Astrocyte of the cerebellum (primary cell): Measurements from ENCODE around the gene APP.

ENCODE experiments used
- DNase-seq: peaks from one replicate; pipeline ENCODE4 v3.0.0-alpha.2; 2011; ENCODE audit warnings: low read depth
- H3K4me3 ChIP-seq: 2 replicates; pipeline ENCODE4 v1.5.1; 2011; ENCODE audit warnings: mild to moderate bottlenecking, low read depth, low read length, moderate library complexity
- in situ Hi-C: cut with HindIII; loops from 2 replicates; pipeline ENCODE4 v1.10.0; 2017; ENCODE audit warnings: low sequenced_read_pairs
- TF ChIP-seq, protein P1 (sequence below): IDR thresholded peaks from 2 replicates; pipeline ENCODE4 v1.5.1; 2012; ENCODE audit warnings: low read length, low read depth, moderate library complexity, mild to moderate bottlenecking; ENCODE audit errors: missing control alignments

The APP gene

DNA sequence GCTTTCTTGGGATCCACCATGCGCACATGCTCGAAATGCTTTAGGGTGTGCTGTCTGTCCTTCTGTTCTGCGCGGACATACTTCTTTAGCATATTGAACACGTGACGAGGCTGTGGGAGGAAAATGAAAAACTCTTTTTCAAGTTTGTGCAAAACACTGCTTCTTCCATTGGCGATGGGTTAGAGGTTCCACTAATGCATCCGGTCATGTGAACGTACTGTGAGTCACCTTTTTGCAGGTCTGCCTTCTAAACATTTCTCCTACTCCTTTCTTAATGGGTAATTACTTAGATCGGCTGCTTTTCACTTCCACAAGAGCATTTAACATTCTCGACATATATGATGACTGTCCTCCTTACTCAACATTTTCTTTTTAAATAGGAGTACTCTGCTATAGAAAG lies 214.9 kb downstream of the APP start:
- TF ChIP-seq, protein P1, sequence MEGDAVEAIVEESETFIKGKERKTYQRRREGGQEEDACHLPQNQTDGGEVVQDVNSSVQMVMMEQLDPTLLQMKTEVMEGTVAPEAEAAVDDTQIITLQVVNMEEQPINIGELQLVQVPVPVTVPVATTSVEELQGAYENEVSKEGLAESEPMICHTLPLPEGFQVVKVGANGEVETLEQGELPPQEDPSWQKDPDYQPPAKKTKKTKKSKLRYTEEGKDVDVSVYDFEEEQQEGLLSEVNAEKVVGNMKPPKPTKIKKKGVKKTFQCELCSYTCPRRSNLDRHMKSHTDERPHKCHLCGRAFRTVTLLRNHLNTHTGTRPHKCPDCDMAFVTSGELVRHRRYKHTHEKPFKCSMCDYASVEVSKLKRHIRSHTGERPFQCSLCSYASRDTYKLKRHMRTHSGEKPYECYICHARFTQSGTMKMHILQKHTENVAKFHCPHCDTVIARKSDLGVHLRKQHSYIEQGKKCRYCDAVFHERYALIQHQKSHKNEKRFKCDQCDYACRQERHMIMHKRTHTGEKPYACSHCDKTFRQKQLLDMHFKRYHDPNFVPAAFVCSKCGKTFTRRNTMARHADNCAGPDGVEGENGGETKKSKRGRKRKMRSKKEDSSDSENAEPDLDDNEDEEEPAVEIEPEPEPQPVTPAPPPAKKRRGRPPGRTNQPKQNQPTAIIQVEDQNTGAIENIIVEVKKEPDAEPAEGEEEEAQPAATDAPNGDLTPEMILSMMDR, result no peak
- in situ Hi-C loops, result no loop called here
- no peak for DNase-seq
- H3K4me3 ChIP-seq, result no peak overlapping the region

DNA sequence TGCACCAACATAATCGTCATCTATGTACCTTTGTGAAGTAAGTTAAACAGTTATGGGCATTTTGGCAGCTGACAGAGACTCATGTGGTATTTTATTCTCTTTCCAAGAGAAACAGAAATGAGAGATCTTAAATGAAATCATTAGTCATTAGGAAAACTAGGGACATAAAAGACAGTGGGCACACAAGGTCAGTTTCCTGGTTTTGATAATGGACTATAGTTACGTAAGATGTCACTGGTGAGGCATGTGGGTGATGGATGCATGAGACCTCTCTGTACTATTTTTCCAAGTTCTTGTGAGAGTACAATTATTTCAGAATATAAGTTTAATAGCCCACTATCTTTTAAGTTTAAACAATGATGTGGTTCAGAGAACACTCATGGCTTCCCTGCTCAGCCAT lies 216.9 kb downstream of the APP start:
- in situ Hi-C loops, result no loop called here
- TF ChIP-seq, protein P1, result no peak
- H3K4me3 ChIP-seq, result no peak overlapping the region
- no peak for DNase-seq

DNA sequence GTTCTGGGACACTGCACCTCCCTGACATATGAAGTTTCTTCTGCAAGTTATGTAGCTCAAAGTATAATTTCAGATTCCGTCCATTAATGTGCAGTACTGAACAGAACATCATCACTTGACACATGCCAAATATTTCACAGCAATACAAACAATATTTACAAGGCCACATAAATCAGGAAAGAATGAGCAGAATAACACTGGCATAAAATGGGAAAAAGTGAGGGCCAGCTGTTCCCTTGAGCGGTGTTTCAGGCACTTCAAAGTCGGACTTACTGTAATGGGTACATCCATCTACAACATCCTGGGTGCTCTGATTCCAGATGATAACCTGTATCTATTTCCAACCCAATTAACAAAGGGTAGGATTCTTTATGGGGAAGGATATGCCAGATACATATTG lies 217.4 kb downstream of the APP start:
- TF ChIP-seq, protein P1, result no peak
- in situ Hi-C loops, result no loop called here
- no peak for DNase-seq
- no peak overlapping the region for H3K4me3 ChIP-seq

DNA sequence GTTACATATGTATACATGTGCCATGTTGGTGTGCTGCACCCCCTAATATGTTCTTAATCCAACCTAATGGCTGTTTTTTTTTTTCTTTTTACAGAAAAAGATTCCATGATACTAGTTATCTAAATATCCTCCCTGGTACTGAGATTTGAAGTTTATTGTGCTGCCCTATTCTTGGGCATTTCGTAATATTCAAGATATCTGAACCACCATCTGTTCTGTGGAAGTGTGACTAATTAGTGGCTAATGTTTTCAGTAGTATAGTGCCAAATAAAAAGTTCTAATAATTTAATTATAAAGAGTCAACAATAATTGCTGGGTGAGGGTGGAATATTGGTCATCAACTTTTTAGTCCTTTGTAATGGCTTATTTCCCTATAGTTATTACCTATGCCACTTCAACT lies 218.3 kb downstream of the APP start:
- no peak for DNase-seq
- TF ChIP-seq, protein P1, result no peak

DNA sequence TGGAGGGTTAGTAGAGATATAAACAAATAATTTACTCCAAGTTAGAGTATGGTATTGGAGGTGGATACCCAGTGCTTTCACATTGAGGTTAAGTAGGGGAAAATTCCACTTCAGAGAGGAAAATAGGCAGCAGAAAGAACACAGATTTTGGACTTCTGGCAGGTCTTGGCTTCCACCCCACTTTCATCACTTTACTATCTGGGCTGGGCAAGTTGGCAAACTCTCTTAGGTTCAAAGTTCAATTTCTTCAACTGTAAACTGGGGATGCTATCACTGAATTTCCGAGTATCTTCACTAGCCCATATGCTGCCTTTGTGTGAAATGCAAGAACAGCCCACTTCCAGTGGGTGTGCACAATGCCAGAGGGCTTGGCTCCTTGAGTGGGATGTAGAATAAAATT lies 220.9 kb downstream of the APP start:
- in situ Hi-C loops, result no loop called here
- DNase-seq, result no peak
- TF ChIP-seq, protein P1, result no peak

More for the DNA sequence above, 218.3 kb downstream of the APP start:
- no peak overlapping the region for H3K4me3 ChIP-seq
- in situ Hi-C loops, result no loop called here

DNA sequence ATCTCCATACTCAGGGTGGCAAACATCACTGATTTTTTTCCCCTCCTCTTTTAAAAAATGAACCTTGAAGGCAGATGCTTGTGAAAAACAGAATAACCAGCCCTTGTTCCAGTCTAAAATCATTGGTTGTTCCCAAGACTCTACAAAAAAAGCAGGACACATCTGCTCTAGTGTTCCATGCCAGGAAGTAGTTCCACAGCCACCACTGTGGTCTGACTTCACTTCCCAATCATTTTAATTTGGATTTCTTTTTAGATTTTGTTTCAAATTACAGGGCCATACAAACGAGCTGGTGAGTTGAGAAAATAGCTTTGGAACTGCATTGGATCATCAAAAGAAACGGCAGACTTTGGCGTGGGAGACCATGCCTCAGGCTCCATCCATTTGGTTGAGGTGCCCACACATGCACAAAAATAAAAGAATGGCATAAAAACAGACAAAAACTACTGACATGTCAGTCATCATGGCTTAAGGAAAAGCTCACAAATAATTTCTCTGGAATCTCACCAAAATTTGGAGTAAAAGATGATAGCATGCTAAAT lies 225.8 kb downstream of the APP start:
- no peak for DNase-seq
- TF ChIP-seq, protein P1, result no peak
- H3K4me3 ChIP-seq, result no peak overlapping the region
- in situ Hi-C loops, result no loop called here

More for the DNA sequence above, 220.9 kb downstream of the APP start:
- H3K4me3 ChIP-seq, result no peak overlapping the region
